Tibial nerve (tissue), 4 donors: ENCODE data around the gene SUSD3. TPM values are rescaled to one million over a fixed set of nuclear protein-coding genes. Genes with fewer than 3 reads are reported as not detected.

ENCODE experiments used
- DNase-seq, 2 donors: peaks; one replicate each; pipeline ENCODE4 v3.0.0-alpha.2; 2019; ENCODE audit warnings: low spot score in 2 of 2
- H3K27ac ChIP-seq, 4 donors: fragments of 200-600 bp; sonication (generic) in 3 of 4; one replicate each; pipeline ENCODE4 v1.5.1; 2017 to 2019; ENCODE audit warnings: mild to moderate bottlenecking in 1 of 4
- H3K27me3 ChIP-seq, 2 donors: fragments of 200-600 bp; sonication (generic) in 1 of 2; one replicate each; pipeline versions ENCODE4 v1.5.1 to v1.6.0; 2017 to 2019
- H3K36me3 ChIP-seq, 3 donors: fragments of 200-600 bp; sonication (generic); one replicate each; pipeline ENCODE4 v1.5.1; 2018 to 2019
- H3K4me1 ChIP-seq, 4 donors: fragments of 200-600 bp; sonication (generic) in 3 of 4; one replicate each; pipeline ENCODE4 v1.5.1; 2017 to 2019
- H3K4me3 ChIP-seq, 4 donors: fragments of 200-600 bp; sonication (generic) in 3 of 4; one replicate each; pipeline ENCODE4 v1.5.1; 2017 to 2019; ENCODE audit warnings: mild to moderate bottlenecking in 1 of 4, moderate library complexity in 1 of 4
- H3K9me3 ChIP-seq, 4 donors: fragments of 200-600 bp; sonication (generic) in 3 of 4; one replicate each; pipeline ENCODE4 v1.5.1; 2017 to 2019
- CTCF ChIP-seq, 5 experiments: fragments of 200-600 bp in 3 of 5; fragments of 450-650 bp in 2 of 5; sonication (generic) in 3 of 5; IDR thresholded peaks; one replicate each; pipeline ENCODE4 v1.5.1; 2016 to 2019; ENCODE audit warnings: antibody characterized with exemption in 5 of 5, mild to moderate bottlenecking in 3 of 5, moderate library complexity in 2 of 5
- EP300 ChIP-seq, 2 donors: sonication (generic); formaldehyde crosslinking; IDR thresholded peaks; one replicate each; pipeline ENCODE4 v1.6.1; 2017; ENCODE audit warnings: antibody characterized with exemption in 2 of 2, mild to moderate bottlenecking in 1 of 2
- POLR2A ChIP-seq, 2 donors: fragments of 450-650 bp; IDR thresholded peaks; one replicate each; pipeline ENCODE4 v1.6.1; 2017; ENCODE audit warnings: antibody characterized with exemption in 2 of 2, mild to moderate bottlenecking in 2 of 2, moderate library complexity in 2 of 2
- WGBS, 2 donors: methylation state at CpG; one replicate each; pipeline ENCODE4 v1.1.5; 2018; 5-methylcytosine and 5-hydroxymethylcytosine counted together
- total RNA-seq, 4 donors: library from RNA; depleted of rRNA; stranded (reverse); fragments of >200 nt; gene quantifications; one replicate each; pipeline ENCODE4 v1.1.0, GENCODE V29; 2016

SUSD3 gene
- total RNA-seq, 4 donors from 2014 or later = 3.0 to 4.2 (median 3.7) TPM; not detected in 1

GRCh38 chr9:93123561-93124283 is 65.2 kb downstream of the SUSD3 start:
- Histone ChIP-seq H3K4me1 (peaks cover 0 to 57% (median 48%) of the 10 kb centered on the region in 4 donors), H3K9me3 (no peaks in the 10 kb centered on the region), H3K4me3 (no peak overlapping the region), H3K36me3 (peaks cover 0 to 50% (median 0%) of the 10 kb centered on the region in 3 donors), H3K27ac (peak overlapping the region in 1 of 4 donors; percentile 17), H3K27me3 (no peaks in the 10 kb centered on the region)
- WGBS, 2 donors = 79 to 80% methylated on average over 12 to 13 of the region's 14 CpGs
- peak in 1 of 2 donors; percentile 1 for DNase-seq
- TF ChIP-seq CTCF (IDR thresholded peaks at IDR 0.05) (no peak), POLR2A (IDR thresholded peaks at IDR 0.05) (no peak), EP300 (IDR thresholded peaks at IDR 0.05) (no peak)

- no peak overlapping the region for H3K4me3 ChIP-seq
- H3K4me1 ChIP-seq = peaks cover 0 to 61% (median 49%) of the 10 kb centered on the region in 4 donors
- no peak overlapping the region for H3K27ac ChIP-seq
- peak in 1 of 2 donors; percentile 7 for DNase-seq
- peaks cover 0 to 50% (median 0%) of the 10 kb centered on the region in 3 donors for H3K36me3 ChIP-seq
- WGBS, 2 donors = 89 to 93% methylated on average over 12 to 13 of the region's 16 CpGs
- H3K27me3 ChIP-seq = no peaks in the 10 kb centered on the region
- no peaks in the 10 kb centered on the region for H3K9me3 ChIP-seq
- TF ChIP-seq CTCF (IDR thresholded peaks at IDR 0.05) = no peak
- TF ChIP-seq POLR2A (IDR thresholded peaks at IDR 0.05) = no peak
- no peak for TF ChIP-seq EP300 (IDR thresholded peaks at IDR 0.05)
Observed at GRCh38 chr9:93124793-93125192, 66.3 kb downstream of the SUSD3 start.

GRCh38 chr9:93125331-93125894 is 66.9 kb downstream of the SUSD3 start:
- Histone ChIP-seq H3K9me3 (no peaks in the 10 kb centered on the region), H3K4me1 (peaks cover 0 to 61% (median 49%) of the 10 kb centered on the region in 4 donors), H3K4me3 (no peak overlapping the region), H3K27me3 (no peaks in the 10 kb centered on the region), H3K36me3 (peaks cover 0 to 50% (median 0%) of the 10 kb centered on the region in 3 donors), H3K27ac (peak overlapping the region in 2 of 4 donors; percentile 5 to 97)
- DNase-seq = peak in 1 of 2 donors; percentile 3
- no peak for TF ChIP-seq EP300 (IDR thresholded peaks at IDR 0.05)
- TF ChIP-seq CTCF (IDR thresholded peaks at IDR 0.05) = no peak
- TF ChIP-seq POLR2A (IDR thresholded peaks at IDR 0.05) = no peak
- WGBS, 2 donors = 86% methylated on average over 10 of the region's 10 CpGs

GRCh38 chr9:93126151-93126781 is 67.8 kb downstream of the SUSD3 start:
- peak overlapping the region; percentile 7 to 97 (median 67) for H3K27ac ChIP-seq
- TF ChIP-seq POLR2A (IDR thresholded peaks at IDR 0.05) = no peak
- no peak for TF ChIP-seq CTCF (IDR thresholded peaks at IDR 0.05)
- TF ChIP-seq EP300 (IDR thresholded peaks at IDR 0.05) = no peak
- peaks cover 0 to 61% (median 53%) of the 10 kb centered on the region in 4 donors for H3K4me1 ChIP-seq
- no peaks in the 10 kb centered on the region for H3K9me3 ChIP-seq
- no peaks in the 10 kb centered on the region for H3K27me3 ChIP-seq
- DNase-seq = peak in 1 of 2 donors; percentile 12
- peaks cover 0 to 41% (median 0%) of the 10 kb centered on the region in 3 donors for H3K36me3 ChIP-seq
- H3K4me3 ChIP-seq = peak overlapping the region in 1 of 4 donors; percentile 0
- WGBS, 2 donors = 75 to 77% methylated on average over 22 of the region's 23 CpGs
